Mesodermal cell (in vitro differentiated cells): Measurements from ENCODE around the gene SCAP.

ENCODE experiments used
- H3K27ac ChIP-seq: 2 replicates; pipeline ENCODE4 v1.7.0; 2013; ENCODE audit warnings: mild to moderate bottlenecking, low read depth, low read length, moderate library complexity; ENCODE audit not compliant: severe bottlenecking
- H3K36me3 ChIP-seq: 2 replicates; pipeline ENCODE4 v1.7.1; 2013; ENCODE audit warnings: mild to moderate bottlenecking, low read length, moderate library complexity; ENCODE audit not compliant: control insufficient read depth, insufficient read depth
- H3K4me1 ChIP-seq: one replicate; pipeline ENCODE4 v1.7.1; 2013; ENCODE audit warnings: mild to moderate bottlenecking, low read length; ENCODE audit not compliant: insufficient read depth, control insufficient read depth, poor library complexity, severe bottlenecking
- H3K4me3 ChIP-seq: 2 replicates; pipeline ENCODE4 v1.7.0; 2013; ENCODE audit warnings: low read length, control low read depth, mild to moderate bottlenecking; ENCODE audit not compliant: insufficient read depth, poor library complexity, severe bottlenecking; ENCODE audit errors: extremely low read depth
- H3K9me3 ChIP-seq: 2 replicates; pipeline ENCODE4 v1.7.1; 2013; ENCODE audit warnings: mild to moderate bottlenecking, low read length, moderate library complexity; ENCODE audit not compliant: control insufficient read depth
- WGBS, 2 experiments: methylation state at CpG; one replicate each; pipeline ENCODE4 v1.1.5; 2013; ENCODE audit warnings: missing lambda C conversion rate in 2 of 2; ENCODE audit not compliant: insufficient coverage in 2 of 2; 5-methylcytosine and 5-hydroxymethylcytosine counted together

SCAP gene

GRCh38 chr3:47394881-47395280, 80.9 kb downstream of the SCAP start:
- Histone ChIP-seq H3K9me3 (no peaks in the 10 kb centered on the region), H3K4me3 (no peak overlapping the region), H3K27ac (peak overlapping the region; percentile 82), H3K4me1 (peaks cover 30% of the 10 kb centered on the region), H3K36me3 (peaks cover 37% of the 10 kb centered on the region)
- WGBS, 2 experiments = 93 to 94% methylated on average over 1 to 3 of the region's 3 CpGs

DNA sequence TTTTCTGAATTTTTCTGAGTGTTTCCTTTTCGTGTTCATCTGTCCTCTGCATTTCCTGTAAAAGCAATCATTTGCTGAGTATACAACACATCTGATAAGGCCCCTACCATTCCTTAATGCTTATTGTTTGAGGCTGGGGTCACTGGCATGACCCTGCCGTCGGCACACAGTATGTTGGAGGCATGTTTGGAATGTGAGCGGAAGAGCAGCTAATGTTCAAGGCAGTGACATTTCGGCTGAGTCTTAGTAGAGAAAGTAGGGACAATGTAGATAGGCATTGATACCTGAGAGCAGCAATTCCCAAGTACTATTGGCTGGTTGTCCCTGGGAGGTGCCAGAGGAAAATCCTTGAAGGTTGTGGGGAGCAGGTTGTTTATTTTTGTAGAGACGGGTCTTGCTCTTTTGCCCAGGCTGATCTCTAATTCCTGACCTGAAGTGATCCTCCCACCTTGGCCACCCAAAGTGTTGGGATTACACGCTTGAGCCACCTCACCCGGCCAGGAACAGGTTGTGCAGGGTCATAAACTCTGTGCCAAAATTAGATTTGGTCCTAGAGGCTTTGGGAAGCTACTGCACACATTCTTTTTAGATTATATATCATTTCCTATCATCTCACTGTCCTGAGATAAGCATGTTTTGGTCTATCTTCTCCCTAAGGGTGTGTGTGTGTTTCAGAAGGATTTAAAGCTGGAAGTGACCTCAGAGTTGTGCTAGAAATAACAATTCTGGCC, 81.4 kb downstream of the SCAP start:
- WGBS, 2 experiments = 69 to 81% methylated on average over 3 to 7 of the region's 8 CpGs
- Histone ChIP-seq H3K9me3 (no peaks in the 10 kb centered on the region), H3K36me3 (peaks cover 34% of the 10 kb centered on the region), H3K27ac (peak overlapping the region; percentile 82), H3K4me3 (no peak overlapping the region), H3K4me1 (peaks cover 30% of the 10 kb centered on the region)

- Histone ChIP-seq H3K9me3 (no peaks in the 10 kb centered on the region), H3K4me1 (peaks cover 21% of the 10 kb centered on the region), H3K4me3 (no peak overlapping the region), H3K27ac (no peak overlapping the region), H3K36me3 (peaks cover 34% of the 10 kb centered on the region)
- WGBS, 2 experiments = 85 to 100% methylated on average over 3 of the region's 3 CpGs
Observed at GRCh38 chr3:47392933-47393332, 82.8 kb downstream of the SCAP start.

- Histone ChIP-seq H3K36me3 (peaks cover 50% of the 10 kb centered on the region), H3K9me3 (no peaks in the 10 kb centered on the region), H3K4me1 (peaks cover 8% of the 10 kb centered on the region), H3K27ac (no peak overlapping the region), H3K4me3 (no peak overlapping the region)
- 95 to 100% methylated on average over 2 of the region's 2 CpGs for WGBS, 2 experiments
Observed at GRCh38 chr3:47385796-47386195, 89.9 kb downstream of the SCAP start.

GRCh38 chr3:47385007-47385406, 90.7 kb downstream of the SCAP start:
- no peaks in the 10 kb centered on the region for H3K9me3 ChIP-seq
- 93 to 94% methylated on average over 4 of the region's 4 CpGs for WGBS, 2 experiments
- no peak overlapping the region for H3K4me3 ChIP-seq
- H3K36me3 ChIP-seq = peaks cover 45% of the 10 kb centered on the region
- peaks cover 8% of the 10 kb centered on the region for H3K4me1 ChIP-seq
- H3K27ac ChIP-seq = no peak overlapping the region

DNA sequence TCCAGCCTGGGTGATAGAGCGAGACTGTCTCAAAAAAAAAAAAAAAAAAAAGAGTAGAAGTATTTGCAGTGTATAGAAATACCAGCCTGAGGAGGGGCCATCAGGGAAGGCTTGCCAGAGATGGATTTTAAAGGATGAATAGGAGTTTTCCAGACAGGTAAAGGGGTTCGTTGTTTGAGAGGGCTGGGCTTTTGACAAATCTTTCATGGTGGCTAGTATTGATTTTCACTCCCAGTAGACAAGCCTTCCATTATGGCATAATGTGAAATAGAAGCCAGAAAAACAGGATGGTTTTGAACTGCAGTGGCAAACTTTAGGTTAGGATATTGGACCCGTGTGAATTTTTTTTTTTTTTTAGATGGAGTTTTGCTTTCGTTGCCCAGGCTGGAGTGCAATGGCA, 91.3 kb downstream of the SCAP start:
- Histone ChIP-seq H3K27ac (no peak overlapping the region), H3K4me1 (peaks cover 8% of the 10 kb centered on the region), H3K4me3 (no peak overlapping the region), H3K9me3 (no peaks in the 10 kb centered on the region), H3K36me3 (peaks cover 45% of the 10 kb centered on the region)
- 100% methylated on average over 2 of the region's 4 CpGs; no CpG with 5 or more reads in 1 of the 2 experiments for WGBS, 2 experiments

GRCh38 chr3:47381317-47382157, 94.2 kb downstream of the SCAP start:
- Histone ChIP-seq H3K36me3 (peaks cover 22% of the 10 kb centered on the region), H3K4me1 (peaks cover 8% of the 10 kb centered on the region), H3K27ac (peak overlapping the region; percentile 98), H3K4me3 (peak overlapping the region; percentile 95), H3K9me3 (no peaks in the 10 kb centered on the region)
- WGBS, 2 experiments = 5 to 15% methylated on average over 20 to 37 of the region's 44 CpGs

GRCh38 chr3:47380601-47381316, 95.0 kb downstream of the SCAP start, which contains the start of gene PTPN23:
Gene PTPN23, plus strand, starts transcription at chr3:47381021. Its CDS starts 76 bp downstream, at chr3:47381097.
- Histone ChIP-seq H3K36me3 (peaks cover 19% of the 10 kb centered on the region), H3K9me3 (no peaks in the 10 kb centered on the region), H3K4me1 (peaks cover 8% of the 10 kb centered on the region), H3K4me3 (peak within 1 kb of the TSS; percentile 95), H3K27ac (peak within 1 kb of the TSS; percentile 98)
- WGBS, 2 experiments = 0% methylated on average over 45 to 48 of the region's 61 CpGs

DNA sequence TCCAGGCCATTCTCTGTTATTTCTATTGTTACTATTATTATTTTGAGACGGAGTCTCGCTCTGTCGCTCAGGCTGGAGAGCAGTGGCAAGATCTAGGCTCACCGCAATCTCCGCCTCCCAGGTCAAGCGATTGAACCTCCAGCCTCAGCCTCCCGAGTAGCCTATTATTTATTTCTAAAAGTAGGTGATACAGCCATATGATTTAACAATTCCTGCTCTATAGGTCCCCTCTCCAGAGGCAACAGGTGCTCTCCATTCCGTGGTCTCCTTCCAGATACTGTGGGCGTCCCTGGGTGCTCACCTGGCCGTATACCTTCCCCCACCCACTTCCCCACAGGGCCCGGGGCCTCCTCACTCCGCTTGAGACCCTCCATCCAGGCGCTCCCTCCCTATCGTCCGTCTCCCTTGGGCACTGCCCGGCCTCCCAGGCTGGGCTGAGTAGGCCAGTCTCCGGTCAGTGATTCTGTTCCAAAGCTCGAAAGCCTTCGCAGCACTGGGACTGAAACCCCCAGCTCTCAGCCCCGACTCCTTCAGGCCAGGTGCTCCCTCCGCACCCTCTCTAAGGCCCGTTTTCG, 95.6 kb downstream of the SCAP start:
- peak overlapping the region; percentile 98 for H3K27ac ChIP-seq
- WGBS, 2 experiments = 0 to 6% methylated on average over 14 to 15 of the region's 23 CpGs
- peaks cover 8% of the 10 kb centered on the region for H3K4me1 ChIP-seq
- H3K9me3 ChIP-seq = no peaks in the 10 kb centered on the region
- peaks cover 14% of the 10 kb centered on the region for H3K36me3 ChIP-seq
- H3K4me3 ChIP-seq = peak overlapping the region; percentile 95

GRCh38 chr3:47379411-47379899, 96.3 kb downstream of the SCAP start:
- H3K36me3 ChIP-seq = peaks cover 7% of the 10 kb centered on the region
- 87 to 94% methylated on average over 17 to 19 of the region's 19 CpGs for WGBS, 2 experiments
- no peaks in the 10 kb centered on the region for H3K9me3 ChIP-seq
- H3K27ac ChIP-seq = no peak overlapping the region
- H3K4me3 ChIP-seq = peak overlapping the region; percentile 95
- H3K4me1 ChIP-seq = peaks cover 8% of the 10 kb centered on the region
